Gastrocnemius medialis (tissue), 4 donors: ENCODE results near the gene BATF2. TPM values are rescaled to one million over a fixed set of nuclear protein-coding genes. Genes with fewer than 3 reads are reported as not detected.
A peak's percentile ranks its signal among the peaks of the same experiment; 100 is the strongest.
"Not testable (repeated sequence)": the region's sequence is repeated elsewhere in the genome, so short reads cannot be mapped to it uniquely, and the experiment has no call there.

Source experiments
- ATAC-seq, 2 donors: fragments of 150-250 bp; one replicate each; pipeline ENCODE4 v1.9.1; 2016
- DNase-seq, 2 donors: peaks; one replicate each; pipeline ENCODE4 v3.0.0-alpha.2; 2019
- H3K27ac ChIP-seq, 4 donors: fragments of 200-600 bp; sonication (generic); 1 replicate in 1 of 4; 2 replicates in 3 of 4; pipeline ENCODE4 v1.5.1; 2016 to 2018; ENCODE audit warnings: mild to moderate bottlenecking in 2 of 4, moderate library complexity in 1 of 4
- H3K27me3 ChIP-seq, 3 donors: fragments of 200-600 bp; sonication (generic) in 2 of 3; 1 replicate in 1 of 3; 2 replicates in 2 of 3; pipeline versions ENCODE4 v1.5.1 to v1.6.0; 2016 to 2019; ENCODE audit warnings: mild to moderate bottlenecking in 1 of 3, moderate library complexity in 1 of 3
- H3K36me3 ChIP-seq, 2 donors: fragments of 200-600 bp; sonication (generic) in 1 of 2; one replicate each; pipeline ENCODE4 v1.5.1; 2017 to 2018
- H3K4me1 ChIP-seq, 2 donors: fragments of 200-600 bp; sonication (generic) in 1 of 2; one replicate each; pipeline ENCODE4 v1.5.1; 2016 to 2017; ENCODE audit warnings: mild to moderate bottlenecking in 2 of 2
- H3K4me3 ChIP-seq, 4 donors: fragments of 200-600 bp; sonication (generic) in 3 of 4; 1 replicate in 1 of 4; 2 replicates in 3 of 4; pipeline ENCODE4 v1.5.1; 2016 to 2019; ENCODE audit warnings: mild to moderate bottlenecking in 2 of 4
- H3K9me3 ChIP-seq, 3 donors: fragments of 200-600 bp; sonication (generic) in 2 of 3; 1 replicate in 1 of 3; 2 replicates in 2 of 3; pipeline ENCODE4 v1.5.1; 2016 to 2019
- CTCF ChIP-seq, 5 experiments: fragments of 450-650 bp in 3 of 5; fragments of 200-600 bp in 2 of 5; sonication (generic) in 2 of 5; IDR thresholded peaks in 4 of 5; conservative IDR thresholded peaks in 1 of 5; 1 replicate in 4 of 5; 2 replicates in 1 of 5; pipeline ENCODE4 v1.5.1; 2016 to 2019; ENCODE audit warnings: antibody characterized with exemption in 5 of 5, mild to moderate bottlenecking in 3 of 5, moderate library complexity in 3 of 5
- POLR2A ChIP-seq, 2 donors: fragments of 450-650 bp; IDR thresholded peaks; one replicate each; pipeline ENCODE4 v1.6.1; 2017; ENCODE audit warnings: antibody characterized with exemption in 2 of 2, mild to moderate bottlenecking in 2 of 2, moderate library complexity in 2 of 2
- in situ Hi-C, 4 donors: fragments of 200-750 bp; cut with MboI; loops; one replicate each; pipeline versions ENCODE4 v1.15.0 to v1.8.0; 2017; ENCODE audit warnings: low sequenced_read_pairs in 4 of 4
- intact Hi-C: fragments of 100-400 bp; cut with DNase I; formaldehyde crosslinking; loops from one replicate; pipeline ENCODE4 v1.15.1; 2023; ENCODE audit warnings: low total_unique reads
- total RNA-seq, 4 donors: library from RNA; depleted of rRNA; stranded (reverse); fragments of >200 nt; gene quantifications; one replicate each; pipeline versions ENCODE4 v1.1.0 to v1.2.3, GENCODE V29; 2016

BATF2 gene
- total RNA-seq, 4 donors from 2014 or later = 0.97 to 3.3 (median 2.3) TPM

GRCh38 chr11:65013130-65013887, 16.5 kb upstream of the BATF2 start:
- in situ Hi-C loops (no loop called here), intact Hi-C loops (loop anchor here (1.0 to 5.0 kb wide), 5 partner anchors 71 to 904 kb away; partner anchors contain the start of genes ATG2A, C11orf68, CAPN1 and CDCA5)
- DNase-seq (peak; percentile 74 to 86), ATAC-seq (peak; percentile 83 to 86)
- H3K9me3 ChIP-seq = no peaks in the 10 kb centered on the region
- H3K36me3 ChIP-seq = peaks cover 0 to 6% of the 10 kb centered on the region in 2 donors
- no peaks in the 10 kb centered on the region for H3K27me3 ChIP-seq
- TF ChIP-seq CTCF (IDR thresholded peaks at IDR 0.05 in 4 of 5, conservative IDR thresholded peaks at IDR 0.05 in 1 of 5) (peak; percentile 72 to 82 (median 74)), POLR2A (IDR thresholded peaks at IDR 0.05) (peak; percentile 43 to 57)
- H3K4me3 ChIP-seq = peak overlapping the region; percentile 78 to 99 (median 87)
- H3K27ac ChIP-seq = peak overlapping the region; percentile 95 to 100 (median 97)
- peaks cover 14 to 18% of the 10 kb centered on the region in 2 donors for H3K4me1 ChIP-seq

GRCh38 chr11:65008873-65009272, 12.1 kb upstream of the BATF2 start:
- intact Hi-C loops (no loop called here), in situ Hi-C loops (no loop called here)
- Histone ChIP-seq H3K36me3 (no peaks in the 10 kb centered on the region), H3K4me1 (peaks cover 3 to 4% of the 10 kb centered on the region in 2 donors), H3K27ac (no peak overlapping the region), H3K27me3 (no peaks in the 10 kb centered on the region), H3K9me3 (no peaks in the 10 kb centered on the region), H3K4me3 (no peak overlapping the region)
- TF ChIP-seq POLR2A (IDR thresholded peaks at IDR 0.05) (no peak), CTCF (IDR thresholded peaks at IDR 0.05 in 4 of 5, conservative IDR thresholded peaks at IDR 0.05 in 1 of 5) (no peak)
- ATAC-seq (no peak), DNase-seq (no peak)

GRCh38 chr11:65008016-65008415, 11.2 kb upstream of the BATF2 start:
- intact Hi-C loops = no loop called here
- TF ChIP-seq POLR2A (IDR thresholded peaks at IDR 0.05) (no peak), CTCF (IDR thresholded peaks at IDR 0.05 in 4 of 5, conservative IDR thresholded peaks at IDR 0.05 in 1 of 5) (no peak)
- Histone ChIP-seq H3K4me3 (no peak overlapping the region), H3K9me3 (no peaks in the 10 kb centered on the region), H3K4me1 (no peaks in the 10 kb centered on the region), H3K36me3 (no peaks in the 10 kb centered on the region), H3K27me3 (no peaks in the 10 kb centered on the region), H3K27ac (no peak overlapping the region)
- no peak for DNase-seq
- in situ Hi-C loops = no loop called here
- ATAC-seq = no peak

- H3K4me1 ChIP-seq, ATAC-seq, H3K4me3 ChIP-seq, DNase-seq, in situ Hi-C loops, H3K27me3 ChIP-seq, intact Hi-C loops, H3K9me3 ChIP-seq, H3K27ac ChIP-seq, H3K36me3 ChIP-seq: not testable (repeated sequence)
Measured at GRCh38 chr11:65003968-65004367, 7.2 kb upstream of the BATF2 start.

- Histone ChIP-seq H3K4me3 (no peak overlapping the region), H3K36me3 (no peaks in the 10 kb centered on the region), H3K27ac (no peak overlapping the region), H3K4me1 (no peaks in the 10 kb centered on the region), H3K9me3 (no peaks in the 10 kb centered on the region), H3K27me3 (no peaks in the 10 kb centered on the region)
- no peak for ATAC-seq
- intact Hi-C loops = no loop called here
- TF ChIP-seq CTCF (IDR thresholded peaks at IDR 0.05 in 4 of 5, conservative IDR thresholded peaks at IDR 0.05 in 1 of 5) = no peak
- TF ChIP-seq POLR2A (IDR thresholded peaks at IDR 0.05) = no peak
- DNase-seq = no peak
- in situ Hi-C loops = no loop called here
Measured at GRCh38 chr11:65003282-65003681, 6.5 kb upstream of the BATF2 start.
